Fibroblast of skin of back (primary cell): ENCODE data around the gene MYOCOS.
A peak's percentile ranks its signal among the peaks of the same experiment; 100 is the strongest.

Source experiments
- DNase-seq: peaks from one replicate; pipeline ENCODE4 v3.0.0-alpha.2; 2013

The MYOCOS gene

DNA sequence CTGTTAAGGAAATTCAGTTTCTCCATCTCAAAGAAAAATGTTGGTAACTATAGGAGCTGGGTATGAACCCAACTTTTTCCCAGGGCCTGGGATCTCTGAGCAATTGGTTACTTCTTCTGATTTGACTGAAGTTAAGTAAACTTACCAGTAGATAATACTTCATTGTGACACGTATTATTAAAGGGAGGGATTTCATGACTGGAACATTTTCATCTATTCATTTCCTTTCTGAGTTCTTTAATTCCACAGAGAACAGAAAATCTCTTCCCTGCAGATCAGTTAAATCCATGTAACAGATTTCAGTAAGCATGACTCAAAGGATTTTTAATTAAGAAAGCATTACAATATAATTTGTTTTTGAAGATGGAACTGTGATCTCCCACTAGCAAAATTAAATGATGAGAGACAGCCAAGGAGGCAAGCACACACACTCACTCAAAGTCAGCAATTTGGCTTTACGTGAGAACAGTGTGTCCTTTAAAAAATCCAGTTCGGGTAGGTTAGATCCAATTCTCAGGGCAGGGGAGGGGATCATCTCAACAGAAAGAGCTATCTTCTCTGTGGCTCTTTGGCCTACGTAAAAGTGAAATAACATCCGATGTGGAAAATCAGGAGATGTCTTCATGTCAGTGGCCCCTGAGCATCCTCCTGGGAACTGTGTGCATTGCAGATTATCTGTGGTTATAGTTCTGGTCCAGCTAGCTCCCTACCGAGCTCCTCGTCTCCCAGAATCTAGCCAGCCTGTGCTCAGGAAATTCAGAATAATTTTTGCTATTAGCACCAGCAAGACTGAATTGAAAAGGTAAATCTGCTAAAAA, 41.2 kb downstream of the MYOCOS start:
- no peak for DNase-seq

DNA sequence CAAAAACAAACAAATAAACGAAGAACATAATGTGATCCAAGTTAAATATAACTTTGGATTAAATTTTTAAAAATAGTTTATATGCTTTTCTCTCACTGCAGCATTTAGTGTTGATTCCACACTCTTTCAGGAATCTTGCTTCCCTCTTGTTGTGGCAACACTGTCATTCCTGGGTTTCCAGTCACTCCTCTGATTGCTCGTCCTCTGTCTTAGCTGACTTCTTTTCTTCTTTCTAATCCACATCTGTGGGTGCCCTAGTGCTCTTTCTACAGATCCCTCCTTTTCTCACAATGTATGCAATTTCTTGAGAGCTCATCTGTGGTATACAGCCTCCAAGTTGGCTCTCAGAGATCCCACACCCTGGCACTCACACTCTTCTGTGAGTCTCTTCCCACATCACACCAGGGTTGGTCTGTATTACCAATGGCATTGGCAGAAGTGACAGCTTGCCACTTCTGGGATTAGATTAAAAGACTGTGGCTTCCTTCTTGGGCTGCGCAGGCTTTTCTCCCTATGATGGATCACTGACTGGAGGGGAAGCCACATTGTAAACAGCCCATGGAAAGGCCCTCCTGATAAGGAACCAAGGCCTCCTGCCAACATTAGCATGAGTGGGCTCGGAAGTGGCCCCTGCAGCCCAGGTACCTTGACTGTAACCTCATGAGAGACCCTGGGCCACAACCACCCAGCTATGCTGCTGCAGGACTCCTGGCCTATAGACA, 42.0 kb downstream of the MYOCOS start:
- peak; percentile 8 for DNase-seq

DNA sequence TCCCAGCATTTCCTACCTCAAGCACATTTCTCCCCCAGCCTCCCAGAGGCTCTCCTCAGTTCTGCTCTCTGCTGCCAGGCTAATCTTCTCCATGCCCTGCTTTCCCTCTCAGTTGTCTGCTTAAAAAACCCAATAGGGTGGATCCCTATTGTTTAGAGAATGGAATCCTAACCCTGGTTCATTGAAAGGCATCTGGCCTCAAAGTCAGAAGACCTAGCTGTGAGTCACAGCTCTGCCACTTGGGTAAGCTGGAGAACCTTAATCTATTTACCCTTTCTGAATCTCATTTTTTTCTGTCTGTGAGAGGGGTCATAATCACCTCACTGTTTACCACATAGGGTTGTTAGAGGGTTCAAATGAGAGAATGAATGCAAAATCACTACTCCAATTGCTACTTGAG, 42.9 kb downstream of the MYOCOS start:
- no peak for DNase-seq

DNA sequence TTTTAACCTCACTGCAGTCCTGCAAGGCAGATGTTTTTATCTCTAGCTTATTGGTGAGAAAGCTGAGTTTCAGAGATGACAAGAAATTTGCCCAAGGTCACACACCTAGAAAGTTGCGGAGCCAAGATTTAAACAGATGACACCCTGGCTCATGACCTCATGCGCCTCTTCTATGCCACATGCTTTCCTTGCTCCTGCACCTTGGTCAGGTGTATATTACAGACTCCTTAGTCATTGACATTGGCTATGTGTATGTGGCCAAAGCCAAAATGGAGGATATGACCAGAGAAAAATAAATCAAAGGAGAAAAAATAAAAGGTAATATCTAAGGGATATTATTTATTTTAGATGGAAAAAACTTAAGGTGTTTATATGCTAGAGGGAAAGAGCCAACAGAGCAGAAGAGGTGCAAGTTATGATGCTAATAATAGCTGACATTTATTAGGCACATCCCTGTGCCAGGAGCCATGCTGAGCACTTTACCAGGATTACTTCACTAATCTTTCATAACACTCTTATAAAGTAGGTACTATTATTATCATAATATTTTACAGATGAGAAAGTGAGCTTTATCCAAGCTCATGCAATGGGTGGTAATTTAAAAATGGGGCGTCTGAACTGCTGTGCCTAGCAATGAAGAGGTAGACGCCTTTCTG, 44.2 kb downstream of the MYOCOS start:
- no peak for DNase-seq

DNA sequence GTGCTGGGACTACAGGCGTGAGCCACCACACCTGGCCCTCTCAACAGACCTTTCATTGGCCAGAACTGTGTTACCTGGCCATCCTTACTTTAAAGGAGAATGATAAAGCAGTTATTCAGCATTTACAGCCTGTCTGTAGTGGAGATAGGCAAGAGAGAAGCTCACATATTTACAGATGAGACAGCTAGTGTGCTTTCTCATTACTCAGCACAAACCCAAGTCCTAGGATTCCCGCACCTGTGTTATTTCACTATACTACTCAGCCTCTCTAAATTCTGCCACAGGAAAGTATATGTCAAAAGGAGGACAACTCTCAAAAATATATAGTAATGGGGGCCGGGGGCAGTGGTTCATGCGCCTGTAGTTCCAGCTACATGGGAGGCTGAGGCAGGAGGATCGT, 46.3 kb downstream of the MYOCOS start:
- no peak for DNase-seq

DNA sequence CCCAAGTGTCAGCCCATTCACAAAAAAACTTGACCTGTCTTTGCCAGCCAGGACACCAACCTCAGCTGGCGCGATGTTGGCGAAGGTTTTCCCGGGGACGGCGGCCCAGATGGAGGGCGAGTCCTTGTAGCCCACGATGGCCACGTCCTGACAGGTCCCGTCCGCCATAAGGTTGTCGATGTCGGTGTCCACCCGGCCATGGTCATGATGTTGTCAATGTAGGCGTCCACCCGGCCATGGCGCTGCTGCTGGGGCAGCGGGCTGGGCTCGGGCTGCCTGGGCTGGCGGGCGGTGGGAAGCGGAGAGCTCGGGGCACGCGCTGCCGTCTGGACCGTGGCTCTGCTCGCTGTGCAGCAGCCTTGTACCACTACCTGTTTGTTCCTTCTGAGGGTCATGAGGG, 48.7 kb downstream of the MYOCOS start:
- DNase-seq = no peak

DNA sequence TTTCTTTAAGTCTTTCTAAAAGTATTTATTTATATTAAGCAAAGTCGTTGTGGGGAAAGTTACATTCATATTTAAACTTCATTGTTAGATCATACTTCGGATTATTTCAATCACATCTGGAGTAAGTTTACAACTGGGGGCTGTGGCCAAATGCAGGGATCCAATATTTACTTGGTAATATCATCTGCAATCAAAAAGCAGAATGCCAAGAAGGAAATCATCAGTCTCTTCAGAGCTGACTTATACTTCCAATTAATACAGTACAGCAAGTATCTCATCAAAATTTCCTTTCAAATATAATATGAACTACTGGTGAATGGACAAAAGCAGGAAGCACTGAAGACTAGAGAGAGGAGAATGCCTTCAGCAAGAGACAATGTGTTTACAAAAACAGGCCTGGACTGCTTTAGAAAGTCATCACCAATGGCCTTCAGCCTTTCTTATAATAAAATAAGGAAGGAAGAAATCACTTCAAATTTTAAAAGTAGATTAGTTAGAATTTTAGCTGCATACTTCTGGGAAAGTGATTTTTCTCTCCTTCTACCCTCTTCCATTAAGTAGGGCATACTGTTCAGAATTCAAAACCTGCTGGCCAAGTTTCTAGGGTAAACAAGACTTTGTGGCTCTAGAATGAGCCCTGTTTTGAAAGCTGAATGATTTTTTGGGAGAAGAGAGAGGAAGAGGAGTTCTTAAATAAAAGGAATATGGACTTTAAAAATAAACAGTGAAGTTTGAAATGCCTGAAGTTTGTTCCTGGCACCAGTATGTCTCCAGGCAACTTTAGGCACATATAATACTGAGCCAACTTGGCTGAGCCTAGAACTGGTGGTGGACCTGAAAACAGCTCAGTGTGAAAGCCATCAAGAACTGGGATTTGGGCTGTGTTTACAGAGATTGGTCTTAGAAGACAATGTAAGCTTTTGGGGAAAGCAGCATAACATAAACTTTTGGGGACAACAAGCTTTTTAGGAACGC, 52.7 kb downstream of the MYOCOS start:
- DNase-seq = no peak
